Measurements from ENCODE around the gene NGF. TPM values are rescaled to one million over a fixed set of nuclear protein-coding genes. Genes with fewer than 3 reads are reported as not detected.

Gene NGF
- polyA plus RNA-seq, 3 donors, result not detected

GRCh38 chr1:115255154-115255553 is 82.9 kb downstream of the NGF start:
- no peak for TF ChIP-seq CTCF (IDR thresholded peaks at IDR 0.05)
- Histone ChIP-seq H3K27me3 (ENCODE audit: control insufficient read depth in 2 of 2, insufficient read depth in 2 of 2, low read length in 2 of 2) (no peaks in the 10 kb centered on the region), H3K9ac (ENCODE audit: insufficient read depth, low read length, poor library complexity, severe bottlenecking) (no peak overlapping the region), H3K9me3 (replicated peaks in 1 of 2; ENCODE audit: control insufficient read depth in 1 of 2, insufficient read depth in 1 of 2, low read length in 2 of 2) (peaks cover 4 to 14% of the 10 kb centered on the region in 2 donors), H4K20me1 (ENCODE audit: insufficient read depth, low read length) (no peaks in the 10 kb centered on the region), H2AFZ (ENCODE audit: insufficient read depth, low read depth, low read length, poor library complexity, severe bottlenecking) (no peak overlapping the region), H3K4me1 (ENCODE audit: control insufficient read depth in 1 of 2, insufficient read depth in 2 of 2, low read length in 2 of 2) (no peaks in the 10 kb centered on the region), H3K4me3 (replicated peaks in 1 of 3; ENCODE audit: low read depth in 2 of 3, low read length in 3 of 3) (no peak overlapping the region), H3K27ac (ENCODE audit: low read depth in 1 of 2, low read length in 2 of 2) (no peak overlapping the region), H3K4me2 (replicated peaks; ENCODE audit: extremely low read depth, low read length, poor library complexity, severe bottlenecking) (no peak overlapping the region), H3K79me2 (ENCODE audit: insufficient read depth, low read length) (no peaks in the 10 kb centered on the region), H3K36me3 (replicated peaks in 1 of 2; ENCODE audit: control insufficient read depth in 1 of 2, insufficient read depth in 2 of 2, low read length in 2 of 2) (no peaks in the 10 kb centered on the region)
- Mint-ChIP-seq H3K27me3 (ENCODE audit: low read depth in 3 of 3) (peaks cover 0 to 3% (median 0%) of the 10 kb centered on the region in 3 donors), H3K36me3 (no peaks in the 10 kb centered on the region), H3K9me3 (peaks cover 6 to 18% (median 15%) of the 10 kb centered on the region in 7 donors), H3K4me3 (no peak overlapping the region), H3K27ac (no peak overlapping the region), H3K4me1 (no peaks in the 10 kb centered on the region)
- intact Hi-C loops (cut with micrococcal nuclease), result no loop called here
- DNase-seq, result no peak
- WGBS (ENCODE audit: insufficient coverage), result no CpG with 5 or more reads among the region's 1 CpG

GRCh38 chr1:115252585-115252984 is 85.5 kb downstream of the NGF start:
- no peak for TF ChIP-seq CTCF (IDR thresholded peaks at IDR 0.05)
- Histone ChIP-seq H3K36me3 (replicated peaks in 1 of 2; ENCODE audit: control insufficient read depth in 1 of 2, insufficient read depth in 2 of 2, low read length in 2 of 2) (no peaks in the 10 kb centered on the region), H3K4me2 (replicated peaks; ENCODE audit: extremely low read depth, low read length, poor library complexity, severe bottlenecking) (no peak overlapping the region), H3K79me2 (ENCODE audit: insufficient read depth, low read length) (no peaks in the 10 kb centered on the region), H3K4me3 (replicated peaks in 1 of 3; ENCODE audit: low read depth in 2 of 3, low read length in 3 of 3) (no peak overlapping the region), H3K4me1 (ENCODE audit: control insufficient read depth in 1 of 2, insufficient read depth in 2 of 2, low read length in 2 of 2) (no peaks in the 10 kb centered on the region), H4K20me1 (ENCODE audit: insufficient read depth, low read length) (no peaks in the 10 kb centered on the region), H3K27me3 (ENCODE audit: control insufficient read depth in 2 of 2, insufficient read depth in 2 of 2, low read length in 2 of 2) (no peaks in the 10 kb centered on the region), H3K27ac (ENCODE audit: low read depth in 1 of 2, low read length in 2 of 2) (no peak overlapping the region), H3K9me3 (replicated peaks in 1 of 2; ENCODE audit: control insufficient read depth in 1 of 2, insufficient read depth in 1 of 2, low read length in 2 of 2) (peaks cover 0 to 1% of the 10 kb centered on the region in 2 donors), H2AFZ (ENCODE audit: insufficient read depth, low read depth, low read length, poor library complexity, severe bottlenecking) (no peak overlapping the region), H3K9ac (ENCODE audit: insufficient read depth, low read length, poor library complexity, severe bottlenecking) (no peak overlapping the region)
- Mint-ChIP-seq H3K4me1 (no peaks in the 10 kb centered on the region), H3K27ac (no peak overlapping the region), H3K27me3 (ENCODE audit: low read depth in 3 of 3) (peaks cover 0 to 3% (median 0%) of the 10 kb centered on the region in 3 donors), H3K9me3 (peaks cover 0 to 13% (median 3%) of the 10 kb centered on the region in 7 donors), H3K36me3 (no peaks in the 10 kb centered on the region), H3K4me3 (no peak overlapping the region)
- intact Hi-C loops (cut with micrococcal nuclease), result no loop called here
- DNase-seq, result no peak
- WGBS (ENCODE audit: insufficient coverage), result no CpG with 5 or more reads among the region's 3 CpGs

Measured in CD14-positive monocyte (primary cell).